Prostate gland (tissue), 2 donors: ENCODE results near the gene PIGR.

Experiments used
- CTCF ChIP-seq, 4 experiments: fragments of 200-600 bp in 2 of 4; fragments of 450-650 bp in 2 of 4; sonication (generic) in 2 of 4; IDR thresholded peaks; 1 replicate in 3 of 4; 2 replicates in 1 of 4; pipeline ENCODE4 v1.5.1; 2016 to 2019; ENCODE audit warnings: antibody characterized with exemption in 4 of 4, mild to moderate bottlenecking in 2 of 4, moderate library complexity in 2 of 4
- POLR2AphosphoS5 ChIP-seq: sonication (generic); formaldehyde crosslinking; IDR thresholded peaks from one replicate; pipeline ENCODE4 v1.6.1; 2017; ENCODE audit warnings: antibody characterized with exemption

GRCh38 chr1:206925106-206925736, 21.0 kb downstream of the PIGR start:
- TF ChIP-seq CTCF (IDR thresholded peaks at IDR 0.05): no peak
- no peak for TF ChIP-seq POLR2AphosphoS5
